RPMI7951 (cell line): ENCODE measurements around the gene POLR2F. TPM values are rescaled to one million over a fixed set of nuclear protein-coding genes. Genes with fewer than 3 reads are reported as not detected.

Experiments
- DNase-seq: peaks from one replicate; pipeline ENCODE4 v3.0.0-alpha.2; 2012; ENCODE audit warnings: low read depth
- total RNA-seq: library from RNA; depleted of rRNA; stranded (reverse); fragments of >200 nt; shearing (Covaris generic); gene quantifications from 2 replicates; pipeline ENCODE4 v1.2.3, GENCODE V29; 2014

Gene POLR2F
- total RNA-seq, 1 experiment from 2014 or later = 123 TPM

- DNase-seq = no peak
Observed at GRCh38 chr22:37982151-37982785, 28.8 kb downstream of the POLR2F start.

- no peak for DNase-seq
Observed at GRCh38 chr22:37982938-37983859, 29.7 kb downstream of the POLR2F start.

GRCh38 chr22:37983860-37984791 is 30.6 kb downstream of the POLR2F start, which contains the start of gene SOX10:
Gene SOX10 (minus strand): TSS chr22:37984555. CDS start chr22:37983784, 771 bp downstream.
- DNase-seq = peak; percentile 15

DNA sequence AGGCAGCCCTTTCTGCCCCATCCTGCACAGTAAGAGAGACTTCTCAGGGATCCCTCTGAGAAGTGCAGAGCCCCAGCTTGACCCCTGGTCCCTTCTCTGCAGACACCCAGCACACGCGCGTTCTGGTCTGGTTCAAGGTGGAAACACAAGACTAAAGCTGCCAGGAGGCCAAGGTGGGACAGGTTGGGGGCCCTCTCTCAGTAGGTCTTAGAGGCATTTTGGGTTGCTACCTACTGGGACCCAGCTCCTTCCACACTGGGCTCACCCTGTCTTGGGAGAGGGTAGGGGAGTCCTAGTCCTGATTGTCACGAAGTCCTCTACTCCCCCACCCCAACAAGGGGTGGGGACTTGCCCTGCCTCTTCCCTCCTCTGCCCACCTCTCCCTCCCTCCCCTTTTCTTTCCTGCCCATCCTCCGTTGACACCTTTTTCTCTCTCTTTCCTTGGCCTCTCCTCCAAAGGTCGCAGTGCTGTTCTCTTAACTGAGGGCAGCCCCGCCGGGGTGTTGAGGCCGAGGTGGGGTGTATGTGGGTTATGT is 31.6 kb downstream of the POLR2F start:
- DNase-seq = no peak

DNA sequence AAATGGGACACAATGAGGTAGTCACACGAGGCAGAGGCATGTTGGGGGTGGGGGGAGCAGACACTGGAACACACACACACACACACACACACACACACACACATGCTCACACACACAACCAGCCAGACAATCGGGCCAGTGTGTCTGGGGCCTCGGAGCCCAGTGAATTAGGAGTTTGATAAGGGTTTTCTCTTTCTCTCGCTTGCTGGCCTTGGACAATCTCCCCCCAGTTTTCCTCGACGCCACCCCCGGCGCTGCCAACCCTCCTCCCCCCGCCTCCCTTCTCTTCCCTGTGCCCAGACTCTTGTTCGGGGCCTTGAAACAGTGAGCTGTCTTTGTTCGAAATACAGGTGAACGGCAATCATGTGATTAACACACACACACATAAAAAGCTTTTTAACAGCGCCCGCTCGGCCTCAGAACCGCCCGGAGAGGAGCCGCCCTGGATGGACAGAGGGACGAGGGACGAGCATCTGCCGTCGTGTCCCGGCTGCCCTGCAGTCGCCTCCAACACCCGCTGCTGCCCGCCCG is 32.3 kb downstream of the POLR2F start:
- peak; percentile 47 for DNase-seq

- DNase-seq = no peak
Observed at GRCh38 chr22:37986371-37986770, 32.9 kb downstream of the POLR2F start.

- no peak for DNase-seq
Observed at GRCh38 chr22:37989146-37990045, 35.9 kb downstream of the POLR2F start.

DNA sequence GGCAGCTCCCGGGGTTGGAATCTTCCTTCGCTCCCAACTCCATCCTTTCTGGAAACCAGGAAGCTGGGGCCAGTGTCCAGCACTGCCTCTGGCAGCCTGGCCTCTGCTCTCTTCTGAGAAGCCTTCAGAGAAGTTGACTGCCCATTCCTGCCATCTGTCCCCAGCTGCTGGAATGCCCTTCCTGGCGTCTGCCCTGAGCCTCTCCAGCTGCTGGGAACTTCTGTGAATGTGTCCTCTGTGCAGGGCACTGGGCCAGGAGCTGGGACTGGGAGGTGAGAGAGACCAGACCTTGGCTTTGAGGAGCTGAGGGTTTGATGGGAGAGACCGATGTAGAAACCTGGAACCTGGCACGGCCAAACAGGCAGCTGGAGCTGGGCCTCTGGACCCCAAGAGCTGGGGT is 36.8 kb downstream of the POLR2F start:
- no peak for DNase-seq

- DNase-seq = no peak
Observed at GRCh38 chr22:37990862-37991261, 37.4 kb downstream of the POLR2F start.

DNA sequence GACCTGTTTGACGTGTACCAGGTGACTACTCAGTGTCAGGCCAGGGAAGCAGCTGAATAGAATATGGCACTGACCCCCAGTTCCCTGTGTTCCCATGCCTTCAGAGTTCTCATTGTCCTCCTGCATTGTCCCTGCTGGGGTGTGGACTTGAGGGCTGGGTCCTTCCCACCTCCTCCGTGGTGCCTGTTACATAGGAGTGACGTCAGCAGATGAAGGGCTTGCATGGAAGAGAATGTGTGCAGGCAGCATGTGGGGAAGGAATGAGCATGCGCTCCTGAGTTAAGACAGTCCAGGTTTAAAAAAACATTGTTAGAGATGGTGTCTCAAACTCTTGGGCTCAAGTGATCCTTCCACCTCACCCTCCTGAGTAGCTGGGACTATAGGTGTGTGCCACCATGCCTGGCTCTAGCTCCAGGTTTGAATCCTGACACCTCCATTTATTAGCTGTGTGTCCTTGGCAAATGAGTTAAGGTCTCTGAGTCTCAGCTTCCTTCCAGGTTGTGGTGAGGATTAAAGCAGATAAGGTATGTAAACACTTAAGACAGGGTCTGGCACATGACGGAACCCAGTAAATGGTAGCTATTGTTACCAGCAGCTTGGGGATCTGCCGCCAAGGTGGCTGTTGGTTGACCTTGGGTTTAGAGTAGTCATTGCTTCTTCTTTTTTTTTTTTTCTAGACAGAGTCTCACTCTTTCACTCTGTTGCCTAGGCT is 38.4 kb downstream of the POLR2F start:
- no peak for DNase-seq

- no peak for DNase-seq
Observed at GRCh38 chr22:37994049-37994448, 40.5 kb downstream of the POLR2F start.

- DNase-seq = no peak
Observed at GRCh38 chr22:37994982-37995381, 41.5 kb downstream of the POLR2F start.

- DNase-seq = no peak
Observed at GRCh38 chr22:37995460-37995859, 42.0 kb downstream of the POLR2F start.

- peak; percentile 41 for DNase-seq
Observed at GRCh38 chr22:37996079-37996478, 42.6 kb downstream of the POLR2F start.

DNA sequence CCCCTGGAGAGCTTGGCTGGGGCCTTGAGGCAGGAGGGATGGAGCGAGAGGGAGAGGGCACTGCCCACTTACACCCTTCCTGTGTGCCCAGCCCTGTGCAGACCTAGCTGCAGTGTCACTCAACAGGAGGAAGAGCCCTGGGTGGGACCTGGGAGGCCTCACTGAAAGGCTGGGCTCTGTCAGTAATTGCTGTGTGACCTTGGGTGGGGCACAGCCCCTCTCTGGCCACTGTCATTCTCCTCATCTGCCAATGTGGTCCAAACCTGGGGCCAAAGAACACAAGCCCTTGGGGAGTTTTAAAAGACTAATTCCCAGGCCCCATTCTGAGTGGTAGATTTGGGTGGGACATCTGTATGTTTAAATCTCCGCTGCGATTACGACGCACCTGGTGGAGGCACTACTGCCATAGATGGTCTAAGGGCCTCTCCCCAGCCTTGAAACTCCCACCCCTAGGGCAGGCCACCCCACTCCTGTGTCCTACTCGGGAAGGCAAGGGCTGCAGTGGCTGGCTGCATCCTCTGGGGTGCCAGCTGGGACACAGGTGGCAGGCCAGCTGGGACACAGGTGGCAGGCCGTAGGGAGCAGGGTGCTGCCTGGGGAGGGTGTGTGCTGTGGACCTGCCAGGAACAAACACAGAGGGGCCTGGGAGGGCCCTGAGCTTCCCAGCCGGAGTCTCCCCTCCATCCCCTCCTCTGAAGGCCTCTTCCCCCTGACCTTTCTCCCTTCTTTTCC is 43.2 kb downstream of the POLR2F start:
- DNase-seq = no peak

- peak; percentile 35 for DNase-seq
Observed at GRCh38 chr22:37998543-37998942, 45.0 kb downstream of the POLR2F start.

DNA sequence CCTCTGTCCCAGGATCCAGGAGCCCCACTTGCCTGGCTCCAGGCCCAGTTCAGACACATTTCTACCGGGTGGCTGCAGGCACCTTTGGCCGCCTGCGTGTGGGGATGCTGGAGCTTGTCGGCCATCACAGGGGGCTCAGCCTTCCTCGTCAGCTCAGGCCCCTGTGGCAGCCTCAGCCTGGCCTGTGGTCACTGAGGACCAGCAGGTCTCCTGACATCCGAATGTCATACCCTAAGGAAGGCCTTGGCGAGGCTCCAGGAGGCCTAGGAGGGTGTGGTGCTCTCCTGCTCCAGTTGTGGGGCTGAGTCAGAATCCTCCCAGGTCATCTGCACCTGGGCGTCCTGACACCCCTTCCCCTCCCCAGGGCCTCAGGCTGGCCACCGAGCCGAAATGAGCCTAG is 45.7 kb downstream of the POLR2F start:
- DNase-seq = no peak

GRCh38 chr22:37999640-38000272 is 46.3 kb downstream of the POLR2F start:
- peak; percentile 82 for DNase-seq
